Measurements from ENCODE around the gene DLGAP4. TPM values are rescaled to one million over a fixed set of nuclear protein-coding genes. Genes with fewer than 3 reads are reported as not detected.

DLGAP4 gene
- total RNA-seq, 1 donor from 2014 or later, result 99.1 TPM

DNA sequence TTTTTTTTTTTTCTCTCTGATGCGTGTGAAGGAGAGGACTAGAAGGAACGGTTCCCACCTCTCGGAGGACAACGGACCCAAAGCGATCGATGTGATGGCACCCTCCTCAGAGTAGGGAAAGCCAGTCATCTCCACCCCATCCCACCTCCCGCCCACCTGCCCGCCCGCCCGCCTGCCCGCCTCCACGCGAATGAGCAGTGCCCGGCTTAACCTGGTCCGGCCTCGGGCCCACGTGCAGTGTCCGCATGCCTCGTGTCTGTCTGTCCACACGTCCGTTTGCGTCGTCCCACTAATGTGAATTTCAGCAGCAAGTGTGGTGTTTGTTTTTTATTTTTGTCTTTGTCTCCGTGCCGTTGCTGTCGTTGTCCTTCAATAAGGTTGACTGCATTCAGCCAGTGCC lies 193.1 kb downstream of the DLGAP4 start:
- no peak overlapping the region for H3K27ac Mint-ChIP-seq
- peaks cover 23% of the 10 kb centered on the region for H3K36me3 Mint-ChIP-seq
- H3K4me3 Mint-ChIP-seq, result no peak overlapping the region
- TF ChIP-seq, protein P1, sequence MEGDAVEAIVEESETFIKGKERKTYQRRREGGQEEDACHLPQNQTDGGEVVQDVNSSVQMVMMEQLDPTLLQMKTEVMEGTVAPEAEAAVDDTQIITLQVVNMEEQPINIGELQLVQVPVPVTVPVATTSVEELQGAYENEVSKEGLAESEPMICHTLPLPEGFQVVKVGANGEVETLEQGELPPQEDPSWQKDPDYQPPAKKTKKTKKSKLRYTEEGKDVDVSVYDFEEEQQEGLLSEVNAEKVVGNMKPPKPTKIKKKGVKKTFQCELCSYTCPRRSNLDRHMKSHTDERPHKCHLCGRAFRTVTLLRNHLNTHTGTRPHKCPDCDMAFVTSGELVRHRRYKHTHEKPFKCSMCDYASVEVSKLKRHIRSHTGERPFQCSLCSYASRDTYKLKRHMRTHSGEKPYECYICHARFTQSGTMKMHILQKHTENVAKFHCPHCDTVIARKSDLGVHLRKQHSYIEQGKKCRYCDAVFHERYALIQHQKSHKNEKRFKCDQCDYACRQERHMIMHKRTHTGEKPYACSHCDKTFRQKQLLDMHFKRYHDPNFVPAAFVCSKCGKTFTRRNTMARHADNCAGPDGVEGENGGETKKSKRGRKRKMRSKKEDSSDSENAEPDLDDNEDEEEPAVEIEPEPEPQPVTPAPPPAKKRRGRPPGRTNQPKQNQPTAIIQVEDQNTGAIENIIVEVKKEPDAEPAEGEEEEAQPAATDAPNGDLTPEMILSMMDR (IDR thresholded peaks at IDR 0.05; ENCODE audit: unreplicated experiment), result no peak
- H3K4me1 Mint-ChIP-seq, result no peaks in the 10 kb centered on the region
- no peak for DNase-seq (ENCODE audit: low spot score in 2 of 2, unreplicated experiment in 2 of 2)
- H3K27me3 Mint-ChIP-seq (ENCODE audit: low read depth), result no peaks in the 10 kb centered on the region
- H3K9me3 Mint-ChIP-seq, result no peaks in the 10 kb centered on the region

DNA sequence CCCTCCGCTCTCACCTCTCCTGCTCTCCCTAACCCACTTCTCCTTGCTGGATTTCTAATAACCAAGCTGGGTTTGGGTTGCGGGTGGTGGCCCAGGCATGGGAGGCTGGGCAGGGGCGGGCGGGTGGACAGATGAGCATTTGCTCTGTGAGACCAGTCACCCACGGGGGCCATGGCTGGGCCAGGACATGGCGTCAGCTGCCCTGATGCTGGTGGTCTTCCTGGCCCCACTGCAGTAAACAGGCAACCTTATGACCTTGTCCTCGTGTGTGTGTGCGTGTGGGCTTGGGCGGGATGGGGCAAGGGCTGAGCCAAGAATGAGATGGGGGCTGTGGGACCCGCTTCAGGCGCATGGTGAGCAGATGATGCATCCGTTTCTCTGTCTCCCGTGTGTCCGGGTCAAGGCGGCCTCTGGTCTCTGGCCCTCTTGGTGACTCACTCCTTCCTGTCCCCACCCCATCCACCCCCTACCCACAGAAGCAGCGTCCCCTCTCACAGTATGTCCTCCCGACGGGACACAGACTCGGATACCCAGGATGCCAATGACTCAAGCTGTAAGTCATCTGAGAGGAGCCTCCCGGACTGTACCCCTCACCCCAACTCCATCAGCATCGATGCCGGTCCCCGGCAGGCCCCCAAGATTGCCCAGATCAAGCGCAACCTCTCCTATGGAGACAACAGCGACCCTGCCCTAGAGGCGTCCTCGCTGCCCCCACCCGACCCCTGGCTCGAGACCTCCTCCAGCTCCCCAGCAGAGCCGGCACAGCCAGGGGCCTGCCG lies 193.8 kb downstream of the DLGAP4 start:
- H3K4me3 Mint-ChIP-seq, result no peak overlapping the region
- H3K36me3 Mint-ChIP-seq, result peaks cover 29% of the 10 kb centered on the region
- no peaks in the 10 kb centered on the region for H3K9me3 Mint-ChIP-seq
- no peak overlapping the region for H3K27ac Mint-ChIP-seq
- no peaks in the 10 kb centered on the region for H3K27me3 Mint-ChIP-seq (ENCODE audit: low read depth)
- H3K4me1 Mint-ChIP-seq, result no peaks in the 10 kb centered on the region
- DNase-seq (ENCODE audit: low spot score in 2 of 2, unreplicated experiment in 2 of 2), result no peak
- TF ChIP-seq, protein P1 (IDR thresholded peaks at IDR 0.05; ENCODE audit: unreplicated experiment), result no peak

DNA sequence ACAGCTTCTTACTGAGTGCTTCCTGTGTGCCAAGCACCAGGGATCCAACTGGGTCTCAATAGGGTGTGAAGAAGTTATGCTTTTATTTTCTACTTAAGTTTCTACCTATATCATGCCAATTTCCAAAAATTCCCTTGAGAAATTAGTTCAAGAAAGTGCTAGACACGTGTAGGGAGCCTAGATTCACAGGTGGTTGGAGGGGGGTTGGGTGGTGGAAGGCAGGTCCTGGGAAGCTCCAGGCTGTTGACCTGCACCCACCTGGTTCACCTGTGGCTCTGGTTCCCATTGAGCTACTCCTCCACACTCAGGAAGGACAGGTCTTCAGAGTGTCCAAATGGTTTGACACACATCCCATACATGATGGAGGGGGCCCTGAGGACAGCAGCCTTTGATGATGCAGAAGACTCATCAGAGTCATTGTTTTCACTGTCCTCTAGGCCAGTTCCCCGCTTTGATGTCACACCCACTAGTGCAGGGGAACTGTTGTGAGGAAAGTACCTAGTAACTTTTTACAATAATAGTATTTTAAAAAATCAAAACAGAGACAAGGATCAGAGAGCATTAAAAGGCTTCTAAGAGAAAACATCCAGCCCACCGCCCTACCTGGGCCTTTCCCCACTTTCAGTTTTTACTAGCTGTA lies 195.3 kb downstream of the DLGAP4 start:
- no peak for DNase-seq (ENCODE audit: low spot score in 2 of 2, unreplicated experiment in 2 of 2)
- H3K9me3 Mint-ChIP-seq, result no peaks in the 10 kb centered on the region
- peaks cover 26% of the 10 kb centered on the region for H3K36me3 Mint-ChIP-seq
- no peaks in the 10 kb centered on the region for H3K27me3 Mint-ChIP-seq (ENCODE audit: low read depth)
- TF ChIP-seq, protein P1 (IDR thresholded peaks at IDR 0.05; ENCODE audit: unreplicated experiment), result no peak
- H3K27ac Mint-ChIP-seq, result no peak overlapping the region
- H3K4me3 Mint-ChIP-seq, result no peak overlapping the region
- H3K4me1 Mint-ChIP-seq, result no peaks in the 10 kb centered on the region

DNA sequence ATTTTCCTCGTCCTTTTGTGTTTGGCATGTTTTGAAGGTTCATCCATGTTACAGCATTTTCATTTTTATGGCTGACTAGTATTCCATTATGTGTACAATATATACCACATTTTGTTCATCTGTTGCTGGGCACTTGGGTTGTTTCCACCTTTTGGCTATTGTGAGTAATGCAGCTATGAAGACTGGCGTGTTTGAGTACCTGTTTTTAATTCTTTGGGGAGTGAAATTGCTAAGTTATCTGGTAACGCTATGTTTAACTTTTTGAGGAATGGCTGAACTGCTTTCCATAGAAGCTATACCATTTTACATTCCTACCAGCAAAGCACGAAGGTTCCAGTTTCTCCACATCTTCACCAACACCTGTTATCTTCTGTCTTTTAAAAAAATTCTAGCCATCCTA lies 198.2 kb downstream of the DLGAP4 start:
- no peaks in the 10 kb centered on the region for H3K9me3 Mint-ChIP-seq
- TF ChIP-seq, protein P1 (IDR thresholded peaks at IDR 0.05; ENCODE audit: unreplicated experiment), result no peak
- no peak for DNase-seq (ENCODE audit: low spot score in 2 of 2, unreplicated experiment in 2 of 2)
- no peak overlapping the region for H3K27ac Mint-ChIP-seq
- peaks cover 34% of the 10 kb centered on the region for H3K36me3 Mint-ChIP-seq
- H3K4me3 Mint-ChIP-seq, result no peak overlapping the region
- no peaks in the 10 kb centered on the region for H3K4me1 Mint-ChIP-seq
- no peaks in the 10 kb centered on the region for H3K27me3 Mint-ChIP-seq (ENCODE audit: low read depth)

DNA sequence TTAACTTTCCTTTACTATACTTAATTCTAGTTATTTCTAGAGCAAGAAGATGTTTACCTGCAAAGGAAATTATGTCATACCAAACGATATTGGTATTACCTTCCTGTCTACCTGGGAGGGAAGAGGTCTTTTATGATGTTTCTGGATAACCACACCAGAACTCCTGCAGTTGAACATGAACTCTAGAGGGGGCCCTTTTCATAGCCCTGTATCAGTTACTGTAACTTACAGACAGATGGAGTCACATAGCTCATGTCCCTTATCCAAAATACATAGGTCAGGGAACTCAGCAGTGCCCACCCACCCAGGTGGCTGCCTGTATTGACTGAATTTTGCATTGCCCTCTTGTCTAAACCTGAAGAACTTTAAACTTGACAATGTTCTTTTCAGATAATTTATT lies 200.1 kb downstream of the DLGAP4 start:
- H3K4me1 Mint-ChIP-seq, result no peaks in the 10 kb centered on the region
- H3K36me3 Mint-ChIP-seq, result peaks cover 25% of the 10 kb centered on the region
- H3K27ac Mint-ChIP-seq, result no peak overlapping the region
- H3K27me3 Mint-ChIP-seq (ENCODE audit: low read depth), result no peaks in the 10 kb centered on the region
- TF ChIP-seq, protein P1 (IDR thresholded peaks at IDR 0.05; ENCODE audit: unreplicated experiment), result no peak
- DNase-seq (ENCODE audit: low spot score in 2 of 2, unreplicated experiment in 2 of 2), result no peak
- no peaks in the 10 kb centered on the region for H3K9me3 Mint-ChIP-seq
- H3K4me3 Mint-ChIP-seq, result no peak overlapping the region

Measured in mesothelial cell of epicardium (in vitro differentiated cells).